DOHH2 (cell line): ENCODE measurements around the gene LNX2.

ENCODE experiments used
- EZH2phosphoT487 ChIP-seq: fragments of 200-600 bp; sonication (generic); IDR thresholded peaks from 2 replicates; pipeline ENCODE4 v1.6.1; 2017; ENCODE audit warnings: borderline replicate concordance, mild to moderate bottlenecking, antibody characterized with exemption, low read length, moderate library complexity, mixed read lengths
- TF ChIP-seq, protein P1 (sequence below): fragments of 200-600 bp; sonication (generic); IDR thresholded peaks from one replicate; pipeline ENCODE4 v1.5.1; 2014; ENCODE audit warnings: antibody characterized with exemption, mild to moderate bottlenecking, low read depth, low read length; ENCODE audit not compliant: poor library complexity, severe bottlenecking

GRCh38 chr13:27541386-27541785 is 78.9 kb downstream of the LNX2 start:
- TF ChIP-seq, protein P1, sequence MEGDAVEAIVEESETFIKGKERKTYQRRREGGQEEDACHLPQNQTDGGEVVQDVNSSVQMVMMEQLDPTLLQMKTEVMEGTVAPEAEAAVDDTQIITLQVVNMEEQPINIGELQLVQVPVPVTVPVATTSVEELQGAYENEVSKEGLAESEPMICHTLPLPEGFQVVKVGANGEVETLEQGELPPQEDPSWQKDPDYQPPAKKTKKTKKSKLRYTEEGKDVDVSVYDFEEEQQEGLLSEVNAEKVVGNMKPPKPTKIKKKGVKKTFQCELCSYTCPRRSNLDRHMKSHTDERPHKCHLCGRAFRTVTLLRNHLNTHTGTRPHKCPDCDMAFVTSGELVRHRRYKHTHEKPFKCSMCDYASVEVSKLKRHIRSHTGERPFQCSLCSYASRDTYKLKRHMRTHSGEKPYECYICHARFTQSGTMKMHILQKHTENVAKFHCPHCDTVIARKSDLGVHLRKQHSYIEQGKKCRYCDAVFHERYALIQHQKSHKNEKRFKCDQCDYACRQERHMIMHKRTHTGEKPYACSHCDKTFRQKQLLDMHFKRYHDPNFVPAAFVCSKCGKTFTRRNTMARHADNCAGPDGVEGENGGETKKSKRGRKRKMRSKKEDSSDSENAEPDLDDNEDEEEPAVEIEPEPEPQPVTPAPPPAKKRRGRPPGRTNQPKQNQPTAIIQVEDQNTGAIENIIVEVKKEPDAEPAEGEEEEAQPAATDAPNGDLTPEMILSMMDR = no peak
- no peak for TF ChIP-seq EZH2phosphoT487
